Dendritic cell treated with granulocyte-macrophage colony-stimulating factor and Interleukin-4, amounts not matched to agents 40 ng/mL and 50 ng/mL, for 4 days (primary cell): ENCODE results near the gene CPA5.
"Not testable (repeated sequence)": the region's sequence is repeated elsewhere in the genome, so short reads cannot be mapped to it uniquely, and the experiment has no call there.

ENCODE experiments used
- H3K27ac Mint-ChIP-seq: one replicate; pipeline ENCODE4 v1.8.0; 2022; ENCODE audit warnings: mild to moderate bottlenecking, mixed read lengths
- H3K27me3 Mint-ChIP-seq: one replicate; pipeline ENCODE4 v1.8.0; 2022; ENCODE audit warnings: mild to moderate bottlenecking, mixed read lengths
- H3K36me3 Mint-ChIP-seq: one replicate; pipeline ENCODE4 v1.8.0; 2022; ENCODE audit warnings: low read depth, mixed read lengths
- H3K4me1 Mint-ChIP-seq: one replicate; pipeline ENCODE4 v1.8.0; 2022; ENCODE audit warnings: low read depth, mixed read lengths
- H3K4me3 Mint-ChIP-seq: one replicate; pipeline ENCODE4 v1.8.0; 2022; ENCODE audit warnings: mild to moderate bottlenecking, moderate library complexity, mixed read lengths
- H3K9me3 Mint-ChIP-seq: one replicate; pipeline ENCODE4 v1.8.0; 2022; ENCODE audit warnings: mixed read lengths
- intact Hi-C: fragments of 100-400 bp; cut with micrococcal nuclease; formaldehyde crosslinking; loops from one replicate; pipeline ENCODE4 v1.15.0; 2022

The CPA5 gene

GRCh38 chr7:130309986-130310385 is 34.6 kb upstream of the CPA5 start:
- no peak overlapping the region for H3K27ac Mint-ChIP-seq
- no peak overlapping the region for H3K4me3 Mint-ChIP-seq
- H3K4me1 Mint-ChIP-seq, result no peaks in the 10 kb centered on the region
- H3K27me3 Mint-ChIP-seq, result no peaks in the 10 kb centered on the region
- intact Hi-C loops, result no loop called here
- no peaks in the 10 kb centered on the region for H3K9me3 Mint-ChIP-seq
- H3K36me3 Mint-ChIP-seq, result no peaks in the 10 kb centered on the region

GRCh38 chr7:130314305-130314704 is 30.3 kb upstream of the CPA5 start:
- no peaks in the 10 kb centered on the region for H3K27me3 Mint-ChIP-seq
- no peak overlapping the region for H3K27ac Mint-ChIP-seq
- no peaks in the 10 kb centered on the region for H3K4me1 Mint-ChIP-seq
- H3K9me3 Mint-ChIP-seq, result no peaks in the 10 kb centered on the region
- no peak overlapping the region for H3K4me3 Mint-ChIP-seq
- no peaks in the 10 kb centered on the region for H3K36me3 Mint-ChIP-seq
- intact Hi-C loops, result no loop called here

GRCh38 chr7:130319541-130319940 is 25.1 kb upstream of the CPA5 start:
- H3K27ac Mint-ChIP-seq, result no peak overlapping the region
- intact Hi-C loops, result no loop called here
- no peaks in the 10 kb centered on the region for H3K36me3 Mint-ChIP-seq
- no peaks in the 10 kb centered on the region for H3K27me3 Mint-ChIP-seq
- no peaks in the 10 kb centered on the region for H3K4me1 Mint-ChIP-seq
- no peaks in the 10 kb centered on the region for H3K9me3 Mint-ChIP-seq
- H3K4me3 Mint-ChIP-seq, result no peak overlapping the region

- H3K27ac Mint-ChIP-seq, H3K9me3 Mint-ChIP-seq, H3K4me1 Mint-ChIP-seq, intact Hi-C loops, H3K36me3 Mint-ChIP-seq, H3K27me3 Mint-ChIP-seq, H3K4me3 Mint-ChIP-seq: not testable (repeated sequence)
Observed at GRCh38 chr7:130321542-130322229, 22.9 kb upstream of the CPA5 start.

- Mint-ChIP-seq H3K36me3 (no peaks in the 10 kb centered on the region), H3K4me3 (no peak overlapping the region), H3K9me3 (no peaks in the 10 kb centered on the region), H3K27ac (no peak overlapping the region), H3K27me3 (no peaks in the 10 kb centered on the region), H3K4me1 (no peaks in the 10 kb centered on the region)
- intact Hi-C loops, result no loop called here
Observed at GRCh38 chr7:130322615-130323014, 22.0 kb upstream of the CPA5 start.

GRCh38 chr7:130324306-130324943 is 20.2 kb upstream of the CPA5 start:
- Mint-ChIP-seq H3K27ac (no peak overlapping the region), H3K9me3 (no peaks in the 10 kb centered on the region), H3K4me1 (no peaks in the 10 kb centered on the region), H3K27me3 (no peaks in the 10 kb centered on the region), H3K36me3 (no peaks in the 10 kb centered on the region), H3K4me3 (no peak overlapping the region)
- intact Hi-C loops, result no loop called here

GRCh38 chr7:130329681-130330080 is 14.9 kb upstream of the CPA5 start:
- Mint-ChIP-seq H3K27me3 (no peaks in the 10 kb centered on the region), H3K36me3 (no peaks in the 10 kb centered on the region), H3K4me3 (no peak overlapping the region)

GRCh38 chr7:130332259-130333053 is 12.2 kb upstream of the CPA5 start:
- H3K4me1 Mint-ChIP-seq, result no peaks in the 10 kb centered on the region
- H3K4me3 Mint-ChIP-seq, result no peak overlapping the region
- no peaks in the 10 kb centered on the region for H3K9me3 Mint-ChIP-seq
- no peaks in the 10 kb centered on the region for H3K36me3 Mint-ChIP-seq
- intact Hi-C loops, result no loop called here
- no peaks in the 10 kb centered on the region for H3K27me3 Mint-ChIP-seq
- H3K27ac Mint-ChIP-seq, result no peak overlapping the region

More at GRCh38 chr7:130329681-130330080, 14.9 kb upstream of the CPA5 start:
- no peaks in the 10 kb centered on the region for H3K4me1 Mint-ChIP-seq
- H3K27ac Mint-ChIP-seq, result no peak overlapping the region
- H3K9me3 Mint-ChIP-seq, result no peaks in the 10 kb centered on the region
- intact Hi-C loops, result no loop called here

- H3K27me3 Mint-ChIP-seq, result no peaks in the 10 kb centered on the region
- H3K4me3 Mint-ChIP-seq, result no peak overlapping the region
- no peak overlapping the region for H3K27ac Mint-ChIP-seq
- no peaks in the 10 kb centered on the region for H3K9me3 Mint-ChIP-seq
- intact Hi-C loops, result no loop called here
- H3K4me1 Mint-ChIP-seq, result no peaks in the 10 kb centered on the region
- H3K36me3 Mint-ChIP-seq, result no peaks in the 10 kb centered on the region
Observed at GRCh38 chr7:130333832-130334231, 10.8 kb upstream of the CPA5 start.

GRCh38 chr7:130334274-130334673 is 10.3 kb upstream of the CPA5 start:
- H3K27ac Mint-ChIP-seq, result no peak overlapping the region
- no peaks in the 10 kb centered on the region for H3K9me3 Mint-ChIP-seq
- no peak overlapping the region for H3K4me3 Mint-ChIP-seq
- H3K4me1 Mint-ChIP-seq, result no peaks in the 10 kb centered on the region
- H3K27me3 Mint-ChIP-seq, result no peaks in the 10 kb centered on the region
- H3K36me3 Mint-ChIP-seq, result no peaks in the 10 kb centered on the region
- intact Hi-C loops, result no loop called here

- Mint-ChIP-seq H3K4me3 (no peak overlapping the region), H3K4me1 (no peaks in the 10 kb centered on the region), H3K27ac (no peak overlapping the region), H3K27me3 (no peaks in the 10 kb centered on the region), H3K9me3 (no peaks in the 10 kb centered on the region), H3K36me3 (no peaks in the 10 kb centered on the region)
- intact Hi-C loops, result no loop called here
Observed at GRCh38 chr7:130337410-130337971, 7.1 kb upstream of the CPA5 start.

- intact Hi-C loops, result no loop called here
- Mint-ChIP-seq H3K4me1 (no peaks in the 10 kb centered on the region), H3K27me3 (no peaks in the 10 kb centered on the region), H3K27ac (no peak overlapping the region), H3K4me3 (no peak overlapping the region), H3K36me3 (no peaks in the 10 kb centered on the region), H3K9me3 (no peaks in the 10 kb centered on the region)
Observed at GRCh38 chr7:130338233-130338632, 6.4 kb upstream of the CPA5 start.

- intact Hi-C loops, result no loop called here
- Mint-ChIP-seq H3K27me3 (no peaks in the 10 kb centered on the region), H3K27ac (no peak overlapping the region), H3K4me3 (no peak overlapping the region), H3K9me3 (no peaks in the 10 kb centered on the region), H3K36me3 (no peaks in the 10 kb centered on the region), H3K4me1 (no peaks in the 10 kb centered on the region)
Observed at GRCh38 chr7:130341882-130342281, 2.7 kb upstream of the CPA5 start.

GRCh38 chr7:130342701-130343380 is 1.8 kb upstream of the CPA5 start:
- no peaks in the 10 kb centered on the region for H3K36me3 Mint-ChIP-seq
- H3K4me1 Mint-ChIP-seq, result no peaks in the 10 kb centered on the region
- no peaks in the 10 kb centered on the region for H3K27me3 Mint-ChIP-seq
- H3K4me3 Mint-ChIP-seq, result no peak overlapping the region
- H3K27ac Mint-ChIP-seq, result no peak overlapping the region
- no peaks in the 10 kb centered on the region for H3K9me3 Mint-ChIP-seq
- intact Hi-C loops, result no loop called here
